Endothelial cell of umbilical vein (primary cell): Measurements from ENCODE around the gene KANSL1. TPM values are rescaled to one million over a fixed set of nuclear protein-coding genes. Genes with fewer than 3 reads are reported as not detected.

Source experiments
- BruUV-seq: library from RNA; stranded (reverse); fragments of 400-500 nt; replicated peaks from 2 replicates; lab custom pipeline; 2021; lab: Mats Ljungman, UMichigan
- CTCF ChIA-PET: fragments of 300-600, 350-600 bp; sonication (Branson Sonifier 250); formaldehyde crosslinking; loops from one replicate; lab custom pipeline; 2021; ENCODE audit warnings: antibody characterized with exemption, inconsistent platforms; lab: Charles Lee
- POLR2A ChIA-PET: fragments of 300-600, 350-600 bp; sonication (Branson Sonifier 250); formaldehyde crosslinking; loops from one replicate; lab custom pipeline; 2021; ENCODE audit warnings: antibody characterized with exemption, inconsistent platforms; lab: Charles Lee
- DNase-seq: peaks from one replicate; pipeline ENCODE4 v3.0.0-alpha.2; 2011; ENCODE audit warnings: low read depth, low spot score
- FAIRE-seq: peaks from 2 replicates; lab custom pipeline; 2011; peaks lifted over from hg19 to GRCh38; lab: Jason Lieb, UNC
- H2AFZ ChIP-seq: 2 replicates; pipeline ENCODE4 v1.6.0; 2012; ENCODE audit warnings: low read depth, low read length, control low read depth, inconsistent platforms
- H3K27ac ChIP-seq: 2 replicates; pipeline ENCODE4 v1.5.1; 2011; ENCODE audit warnings: low read depth, mild to moderate bottlenecking, control low read depth, low read length, moderate library complexity; ENCODE audit not compliant: insufficient read depth
- H3K27me3 ChIP-seq, 2 experiments: 2 replicates each; pipeline versions ENCODE4 v1.6.0 to v1.6.1; 2011; ENCODE audit warnings: low read length in 2 of 2, mixed read lengths in 1 of 2; ENCODE audit not compliant: control insufficient read depth in 2 of 2, insufficient read depth in 2 of 2
- H3K36me3 ChIP-seq, 2 experiments: 2 replicates in 1 of 2; 3 replicates in 1 of 2; pipeline ENCODE4 v1.5.1; 2011; ENCODE audit warnings: low read length in 2 of 2, mild to moderate bottlenecking in 1 of 2, moderate library complexity in 1 of 2; ENCODE audit not compliant: control insufficient read depth in 2 of 2, insufficient read depth in 2 of 2; ENCODE audit errors: extremely low read depth in 1 of 2
- H3K4me1 ChIP-seq: 3 replicates; pipeline ENCODE4 v1.5.1; 2011; ENCODE audit warnings: mild to moderate bottlenecking, low read length; ENCODE audit not compliant: control insufficient read depth, insufficient read depth; ENCODE audit errors: extremely low read depth
- H3K4me2 ChIP-seq: 2 replicates; pipeline ENCODE4 v1.6.1; 2011; ENCODE audit warnings: low read length, control low read depth, mixed read lengths; ENCODE audit not compliant: insufficient read depth
- H3K4me3 ChIP-seq, 3 experiments: fragments of 200-600 bp in 1 of 3; sonication (generic), shearing (Covaris generic) in 1 of 3; replicated peaks in 1 of 3; 2 replicates each; pipeline ENCODE4 v1.5.1; 2011 to 2016; ENCODE audit warnings: control low read depth in 3 of 3, low read length in 3 of 3, mild to moderate bottlenecking in 2 of 3, inconsistent platforms in 1 of 3, low read depth in 1 of 3, moderate library complexity in 1 of 3; ENCODE audit not compliant: insufficient read depth in 1 of 3
- H3K79me2 ChIP-seq: 2 replicates; pipeline ENCODE4 v1.6.0; 2012; ENCODE audit warnings: low read length, inconsistent platforms; ENCODE audit not compliant: control insufficient read depth, insufficient read depth
- H3K9ac ChIP-seq: replicated peaks from 2 replicates; pipeline ENCODE3; 2011; ENCODE audit warnings: low read length, control low read depth; ENCODE audit not compliant: insufficient read depth; ENCODE audit errors: extremely low read depth
- H3K9me1 ChIP-seq: replicated peaks from 3 replicates; pipeline ENCODE4 v1.6.0; 2011; ENCODE audit warnings: mild to moderate bottlenecking, low read length; ENCODE audit not compliant: control insufficient read depth, insufficient read depth; ENCODE audit errors: extremely low read depth
- H3K9me3 ChIP-seq: replicated peaks from 2 replicates; pipeline ENCODE4 v1.5.1; 2012; ENCODE audit warnings: low read length, inconsistent platforms; ENCODE audit not compliant: control insufficient read depth, insufficient read depth
- H4K20me1 ChIP-seq: replicated peaks from 2 replicates; pipeline ENCODE3; 2011; ENCODE audit warnings: mild to moderate bottlenecking, low read length; ENCODE audit not compliant: control insufficient read depth, insufficient read depth; ENCODE audit errors: extremely low read depth
- EZH2 ChIP-seq: IDR thresholded peaks from 2 replicates; pipeline ENCODE4 v1.6.1; 2012; ENCODE audit warnings: borderline replicate concordance, low read depth, mild to moderate bottlenecking, moderate library complexity, low read length, inconsistent platforms; ENCODE audit not compliant: severe bottlenecking
- FOS ChIP-seq: IDR thresholded peaks from 2 replicates; pipeline ENCODE4 v1.6.1; 2011; ENCODE audit warnings: mild to moderate bottlenecking, low read length, moderate library complexity, borderline replicate concordance; ENCODE audit not compliant: insufficient read depth
- GATA2 ChIP-seq: IDR thresholded peaks from 2 replicates; pipeline ENCODE4 v1.7.0; 2011; ENCODE audit warnings: low read depth, mild to moderate bottlenecking, moderate library complexity, mixed read lengths, low read length; ENCODE audit not compliant: insufficient read length, insufficient read depth
- JUN ChIP-seq: IDR thresholded peaks from 2 replicates; pipeline ENCODE4 v1.6.1; 2011; ENCODE audit warnings: borderline replicate concordance, low read depth; ENCODE audit not compliant: insufficient read length, insufficient read depth
- MYC ChIP-seq: IDR thresholded peaks from one replicate; pipeline ENCODE4 v1.6.1; 2011; ENCODE audit warnings: mild to moderate bottlenecking, low read depth, low read length
- POLR2A ChIP-seq: IDR thresholded peaks from 2 replicates; pipeline ENCODE4 v1.6.1; 2012; ENCODE audit warnings: low read depth, mild to moderate bottlenecking, control low read depth, low read length
- POLR2AphosphoS5 ChIP-seq: IDR thresholded peaks from 2 replicates; pipeline ENCODE4 v1.6.1; 2012; ENCODE audit warnings: low read depth, mild to moderate bottlenecking, control low read depth, low read length, moderate library complexity; ENCODE audit not compliant: insufficient read depth
- dilution Hi-C: fragments of 300-500 bp; cut with MboI; formaldehyde crosslinking; loops from one replicate; pipeline ENCODE4 v1.15.0; 2019; ENCODE audit warnings: low sequenced_read_pairs; ENCODE audit not compliant: extremely low pct_ligation_motif_present
- intact Hi-C: fragments of 100-400 bp; cut with micrococcal nuclease; formaldehyde crosslinking; loops from one replicate; pipeline ENCODE4 v1.10.0; 2022
- polyA plus RNA-seq, 4 experiments: library from polyadenylated mRNA; depleted of rRNA in 3 of 4; stranded (reverse) in 3 of 4; unstranded in 1 of 4; fragments of >200 nt; gene quantifications; 2 replicates each; pipeline versions ENCODE4 v1.2.1 to v1.2.3, GENCODE V29; 2011 to 2012; ENCODE audit warnings: missing spikeins in 1 of 4
- total RNA-seq: library from RNA; stranded (reverse); gene quantifications from 2 replicates; pipeline ENCODE4 v1.2.3, GENCODE V29; 2021
- TF ChIP-seq, protein P1 (sequence below): IDR thresholded peaks from 2 replicates; pipeline ENCODE4 v1.6.1; 2011; ENCODE audit not compliant: insufficient read depth, insufficient read length
- TF ChIP-seq, protein P2 (sequence below), 2 donors: IDR thresholded peaks; 1 replicate in 1 of 2; 2 replicates in 1 of 2; pipeline ENCODE4 v1.5.1; 2011; ENCODE audit warnings: low read length in 2 of 2, mild to moderate bottlenecking in 2 of 2, moderate library complexity in 2 of 2, control low read depth in 1 of 2, inconsistent platforms in 1 of 2, low read depth in 1 of 2; ENCODE audit not compliant: insufficient read depth in 1 of 2; ENCODE audit errors: extremely low read depth in 1 of 2

KANSL1 gene
- total and polyA plus RNA-seq, 2 donors (not counting 3 experiments of a cell fraction or from before 2014, with no cell fraction given) = 29.1 to 74.0 TPM

DNA sequence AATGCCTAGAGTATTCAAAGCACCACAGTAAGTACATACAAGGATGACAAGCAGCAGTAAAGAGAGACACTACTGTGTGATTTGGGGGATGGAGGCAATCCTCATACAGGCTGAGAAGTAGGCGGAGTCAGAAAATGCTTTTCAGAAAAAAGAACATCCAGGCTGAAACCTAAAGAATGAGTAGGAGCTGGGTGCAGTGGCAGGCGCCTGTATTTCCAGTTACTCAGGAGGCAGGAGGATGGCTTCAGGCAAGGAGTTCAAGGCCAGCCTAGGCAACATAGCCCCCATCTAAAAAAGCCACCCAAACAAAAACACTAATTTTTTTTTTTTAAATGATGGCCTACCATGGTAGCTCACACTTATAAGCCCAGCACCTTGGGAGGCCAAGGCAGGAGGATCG, 10.3 kb downstream of the KANSL1 start:
- Histone ChIP-seq H4K20me1 (peaks cover 51% of the 10 kb centered on the region), H3K4me1 (peaks cover 6% of the 10 kb centered on the region), H3K27me3 (no peaks in the 10 kb centered on the region), H3K27ac (no peak overlapping the region), H3K79me2 (peaks cover 100% of the 10 kb centered on the region), H3K9me1 (no peaks in the 10 kb centered on the region), H3K4me2 (no peak overlapping the region), H2AFZ (no peak overlapping the region), H3K9ac (no peak overlapping the region), H3K9me3 (no peaks in the 10 kb centered on the region), H3K36me3 (no peaks in the 10 kb centered on the region), H3K4me3 (no peak overlapping the region)
- CTCF ChIA-PET = interaction anchor here (1.3 to 2.6 kb wide), 2 partner anchors 10 to 139 kb away, joined by 7 to 10 read pairs; partner anchors contain the start of gene KANSL1
- POLR2A ChIA-PET = no interaction called here
- FAIRE-seq (no peak), DNase-seq (no peak)
- dilution Hi-C loops = no loop called here
- TF ChIP-seq GATA2 (no peak), MYC (no peak), POLR2AphosphoS5 (no peak), POLR2A (no peak), EZH2 (no peak), JUN (no peak), FOS (no peak)
- TF ChIP-seq, protein P1, sequence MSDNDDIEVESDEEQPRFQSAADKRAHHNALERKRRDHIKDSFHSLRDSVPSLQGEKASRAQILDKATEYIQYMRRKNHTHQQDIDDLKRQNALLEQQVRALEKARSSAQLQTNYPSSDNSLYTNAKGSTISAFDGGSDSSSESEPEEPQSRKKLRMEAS = no peak
- TF ChIP-seq, protein P2, sequence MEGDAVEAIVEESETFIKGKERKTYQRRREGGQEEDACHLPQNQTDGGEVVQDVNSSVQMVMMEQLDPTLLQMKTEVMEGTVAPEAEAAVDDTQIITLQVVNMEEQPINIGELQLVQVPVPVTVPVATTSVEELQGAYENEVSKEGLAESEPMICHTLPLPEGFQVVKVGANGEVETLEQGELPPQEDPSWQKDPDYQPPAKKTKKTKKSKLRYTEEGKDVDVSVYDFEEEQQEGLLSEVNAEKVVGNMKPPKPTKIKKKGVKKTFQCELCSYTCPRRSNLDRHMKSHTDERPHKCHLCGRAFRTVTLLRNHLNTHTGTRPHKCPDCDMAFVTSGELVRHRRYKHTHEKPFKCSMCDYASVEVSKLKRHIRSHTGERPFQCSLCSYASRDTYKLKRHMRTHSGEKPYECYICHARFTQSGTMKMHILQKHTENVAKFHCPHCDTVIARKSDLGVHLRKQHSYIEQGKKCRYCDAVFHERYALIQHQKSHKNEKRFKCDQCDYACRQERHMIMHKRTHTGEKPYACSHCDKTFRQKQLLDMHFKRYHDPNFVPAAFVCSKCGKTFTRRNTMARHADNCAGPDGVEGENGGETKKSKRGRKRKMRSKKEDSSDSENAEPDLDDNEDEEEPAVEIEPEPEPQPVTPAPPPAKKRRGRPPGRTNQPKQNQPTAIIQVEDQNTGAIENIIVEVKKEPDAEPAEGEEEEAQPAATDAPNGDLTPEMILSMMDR (IDR thresholded peaks at IDR 0.05; ENCODE audit: extremely low read depth in 1 of 2, insufficient read depth in 1 of 2, low read depth in 1 of 2, low read length in 2 of 2) = no peak
- no TSS peak for BruUV-seq
- intact Hi-C loops = no loop called here
